Glutamatergic neuron (in vitro differentiated cells): ENCODE data around the gene CENPB. TPM values are rescaled to one million over a fixed set of nuclear protein-coding genes. Genes with fewer than 3 reads are reported as not detected.

Source experiments
- DNase-seq: peaks from one replicate; pipeline ENCODE4 v3.0.0; 2022
- H3K27ac Mint-ChIP-seq: one replicate; pipeline ENCODE4 v1.8.0; 2020; ENCODE audit warnings: mild to moderate bottlenecking, mixed read lengths, inconsistent platforms; ENCODE audit not compliant: unreplicated experiment
- H3K27me3 Mint-ChIP-seq: one replicate; pipeline ENCODE4 v1.8.0; 2020; ENCODE audit warnings: mild to moderate bottlenecking, moderate library complexity, mixed read lengths, inconsistent platforms; ENCODE audit not compliant: unreplicated experiment
- H3K36me3 Mint-ChIP-seq: one replicate; pipeline ENCODE4 v1.8.0; 2020; ENCODE audit warnings: mild to moderate bottlenecking, mixed read lengths, inconsistent platforms; ENCODE audit not compliant: unreplicated experiment
- H3K4me1 Mint-ChIP-seq: one replicate; pipeline ENCODE4 v1.8.0; 2020; ENCODE audit warnings: mild to moderate bottlenecking, low read depth, mixed read lengths, inconsistent platforms; ENCODE audit not compliant: unreplicated experiment
- H3K4me3 Mint-ChIP-seq: one replicate; pipeline ENCODE4 v1.8.0; 2020; ENCODE audit warnings: mild to moderate bottlenecking, mixed read lengths, inconsistent platforms; ENCODE audit not compliant: unreplicated experiment
- H3K9me3 Mint-ChIP-seq: one replicate; pipeline ENCODE4 v1.8.0; 2020; ENCODE audit warnings: mild to moderate bottlenecking, moderate library complexity, mixed read lengths, inconsistent platforms; ENCODE audit not compliant: unreplicated experiment
- total RNA-seq: library from RNA; stranded (reverse); fragmentation: NEBNext Ultra II Directional; extraction: Animal tissue kit (Norgen Biotek cat#: 25700); gene quantifications from one replicate; pipeline ENCODE4 v1.2.1, GENCODE V29; 2021; ENCODE audit not compliant: unreplicated experiment
- TF ChIP-seq, protein P1 (sequence below): fragments of 200-600 bp; sonication (generic); IDR thresholded peaks from one replicate; pipeline ENCODE4 v1.5.0; 2021; ENCODE audit not compliant: partially characterized antibody, unreplicated experiment

CENPB gene
- total RNA-seq, 1 donor from 2014 or later: 47.1 TPM

- peak overlapping the region; percentile 64 for H3K4me3 Mint-ChIP-seq
- H3K27ac Mint-ChIP-seq: no peak overlapping the region
- TF ChIP-seq, protein P1, sequence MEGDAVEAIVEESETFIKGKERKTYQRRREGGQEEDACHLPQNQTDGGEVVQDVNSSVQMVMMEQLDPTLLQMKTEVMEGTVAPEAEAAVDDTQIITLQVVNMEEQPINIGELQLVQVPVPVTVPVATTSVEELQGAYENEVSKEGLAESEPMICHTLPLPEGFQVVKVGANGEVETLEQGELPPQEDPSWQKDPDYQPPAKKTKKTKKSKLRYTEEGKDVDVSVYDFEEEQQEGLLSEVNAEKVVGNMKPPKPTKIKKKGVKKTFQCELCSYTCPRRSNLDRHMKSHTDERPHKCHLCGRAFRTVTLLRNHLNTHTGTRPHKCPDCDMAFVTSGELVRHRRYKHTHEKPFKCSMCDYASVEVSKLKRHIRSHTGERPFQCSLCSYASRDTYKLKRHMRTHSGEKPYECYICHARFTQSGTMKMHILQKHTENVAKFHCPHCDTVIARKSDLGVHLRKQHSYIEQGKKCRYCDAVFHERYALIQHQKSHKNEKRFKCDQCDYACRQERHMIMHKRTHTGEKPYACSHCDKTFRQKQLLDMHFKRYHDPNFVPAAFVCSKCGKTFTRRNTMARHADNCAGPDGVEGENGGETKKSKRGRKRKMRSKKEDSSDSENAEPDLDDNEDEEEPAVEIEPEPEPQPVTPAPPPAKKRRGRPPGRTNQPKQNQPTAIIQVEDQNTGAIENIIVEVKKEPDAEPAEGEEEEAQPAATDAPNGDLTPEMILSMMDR: no peak
- DNase-seq: peak; percentile 54
- peaks cover 7% of the 10 kb centered on the region for H3K9me3 Mint-ChIP-seq
- H3K4me1 Mint-ChIP-seq: no peaks in the 10 kb centered on the region
- H3K36me3 Mint-ChIP-seq: no peaks in the 10 kb centered on the region
- H3K27me3 Mint-ChIP-seq: peaks cover 11% of the 10 kb centered on the region
Measured at GRCh38 chr20:3751675-3752385, 34.7 kb downstream of the CENPB start.

- Mint-ChIP-seq H3K4me1 (no peaks in the 10 kb centered on the region), H3K36me3 (no peaks in the 10 kb centered on the region), H3K9me3 (peaks cover 7% of the 10 kb centered on the region), H3K27ac (no peak overlapping the region), H3K27me3 (peaks cover 12% of the 10 kb centered on the region), H3K4me3 (peak overlapping the region; percentile 64)
- TF ChIP-seq, protein P1: peak; percentile 42
- DNase-seq: no peak
Measured at GRCh38 chr20:3751305-3751674, 35.2 kb downstream of the CENPB start.

- Mint-ChIP-seq H3K4me1 (no peaks in the 10 kb centered on the region), H3K27ac (no peak overlapping the region), H3K9me3 (peaks cover 7% of the 10 kb centered on the region), H3K4me3 (peak overlapping the region; percentile 71), H3K27me3 (peaks cover 14% of the 10 kb centered on the region), H3K36me3 (no peaks in the 10 kb centered on the region)
- peak; percentile 86 for DNase-seq
- TF ChIP-seq, protein P1: peak; percentile 99
Measured at GRCh38 chr20:3749689-3750531, 36.6 kb downstream of the CENPB start.

- Mint-ChIP-seq H3K27me3 (peaks cover 20% of the 10 kb centered on the region), H3K9me3 (peaks cover 7% of the 10 kb centered on the region), H3K27ac (no peak overlapping the region), H3K36me3 (peaks cover 6% of the 10 kb centered on the region), H3K4me1 (no peaks in the 10 kb centered on the region), H3K4me3 (no peak overlapping the region)
- TF ChIP-seq, protein P1: no peak
- DNase-seq: no peak
Measured at GRCh38 chr20:3749087-3749688, 37.4 kb downstream of the CENPB start.
